Retinal pigment epithelial cell (primary cell): ENCODE measurements around the gene LCN6.
"Not testable (repeated sequence)": the region's sequence is repeated elsewhere in the genome, so short reads cannot be mapped to it uniquely, and the experiment has no call there.

Source experiments
- DNase-seq: peaks from one replicate; pipeline ENCODE4 v3.0.0-alpha.2; 2010; ENCODE audit warnings: low read depth
- H3K4me3 ChIP-seq: 2 replicates; pipeline ENCODE4 v1.5.1; 2011; ENCODE audit warnings: mild to moderate bottlenecking, low read length, control low read depth, moderate library complexity
- CTCF ChIP-seq: conservative IDR thresholded peaks from 2 replicates; pipeline ENCODE4 v1.5.1; 2011; ENCODE audit warnings: low read depth, low read length, control low read depth, inconsistent platforms

LCN6 gene

GRCh38 chr9:136714893-136715274 is 33.4 kb downstream of the LCN6 start:
- H3K4me3 ChIP-seq = no peak overlapping the region
- no peak for TF ChIP-seq CTCF
- no peak for DNase-seq

- no peak for TF ChIP-seq CTCF
- no peak for DNase-seq
- no peak overlapping the region for H3K4me3 ChIP-seq
These were observed 34.0 kb downstream of the LCN6 start for GRCh38 chr9:136714096-136714892.

- H3K4me3 ChIP-seq = peak overlapping the region; percentile 55
- no peak for DNase-seq
- TF ChIP-seq CTCF = no peak
These were observed 34.8 kb downstream of the LCN6 start for GRCh38 chr9:136713550-136713949.

- H3K4me3 ChIP-seq = peak overlapping the region; percentile 55
- no peak for DNase-seq
These were observed 35.4 kb downstream of the LCN6 start for GRCh38 chr9:136712690-136713544.

GRCh38 chr9:136711751-136712689 is 36.3 kb downstream of the LCN6 start, which contains the start of gene DIPK1B:
Gene DIPK1B (plus strand): TSS chr9:136712572. CDS start chr9:136712666, 94 bp downstream.
- no peak for DNase-seq
- no peak for TF ChIP-seq CTCF
- H3K4me3 ChIP-seq = peak within 1 kb of the TSS; percentile 55

More at GRCh38 chr9:136712690-136713544, 35.4 kb downstream of the LCN6 start:
- TF ChIP-seq CTCF = no peak

GRCh38 chr9:136711219-136711648 is 37.1 kb downstream of the LCN6 start:
- not testable (repeated sequence) for H3K4me3 ChIP-seq
- peak; percentile 64 for DNase-seq

GRCh38 chr9:136710543-136710942 is 37.8 kb downstream of the LCN6 start:
- H3K4me3 ChIP-seq = no peak overlapping the region
- DNase-seq = no peak
- TF ChIP-seq CTCF = no peak
